Upper lobe of right lung (tissue), 1 donor: ENCODE data around the gene FGF13. TPM values are rescaled to one million over a fixed set of nuclear protein-coding genes. Genes with fewer than 3 reads are reported as not detected.
A peak's percentile ranks its signal among the peaks of the same experiment; 100 is the strongest.

Experiments
- ATAC-seq: fragments of 200-7000 bp; cut with Tn5 transposase; one replicate; pipeline ENCODE4 v1.9.1; 2020; ENCODE audit warnings: mild to moderate bottlenecking, moderate library complexity
- DNase-seq: peaks from one replicate; pipeline ENCODE4 v3.0.0-alpha.2; 2020
- H3K27ac ChIP-seq: fragments of 200-600 bp; one replicate; pipeline ENCODE4 v1.8.0; 2022
- H3K27me3 ChIP-seq: fragments of 200-600 bp; one replicate; pipeline ENCODE4 v1.8.0; 2022; ENCODE audit warnings: mild to moderate bottlenecking
- H3K36me3 ChIP-seq: fragments of 200-600 bp; one replicate; pipeline ENCODE4 v1.8.0; 2022
- H3K4me1 ChIP-seq: fragments of 200-600 bp; one replicate; pipeline ENCODE4 v1.8.0; 2022
- H3K4me3 ChIP-seq: fragments of 200-600 bp; one replicate; pipeline ENCODE4 v1.8.0; 2022; ENCODE audit warnings: mild to moderate bottlenecking
- H3K9me3 ChIP-seq: fragments of 200-600 bp; one replicate; pipeline ENCODE4 v1.8.0; 2022
- CTCF ChIP-seq: fragments of 200-600 bp; IDR thresholded peaks from one replicate; pipeline ENCODE4 v1.8.0; 2022; ENCODE audit warnings: antibody characterized with exemption
- intact Hi-C: fragments of 100-400 bp; cut with DNase I; formaldehyde crosslinking; loops from one replicate; pipeline ENCODE4 v1.11.0; 2022
- long read RNA-seq: library from polyadenylated mRNA; unstranded; transcript quantifications from one replicate; pipeline ENCODE4 v2.0.0, GENCODE V29; 2021
- total RNA-seq: library from RNA; stranded (reverse); fragmentation: NEBNext Ultra II Directional; extraction: Animal tissue kit (Norgen Biotek cat#: 25700); gene quantifications from one replicate; pipeline ENCODE4 v1.2.1, GENCODE V29; 2021
- donor health status: DM: no; HTN: yes; CAD: no; lungs with severe emphysema.

Gene FGF13
- 3.2 TPM for total RNA-seq
- long read RNA-seq, full-length matches to known transcripts: 8 of 9 reads
- long read RNA-seq, partial matches to known transcripts: 0 of 9 reads
- long read RNA-seq, other reads (novel, unspliced or antisense): 1 of 9 reads

GRCh38 chrX:138711399-138712347, at the start of gene FGF13:
Gene FGF13, minus strand, starts transcription at chrX:138711717. Its CDS starts 714 bp downstream, at chrX:138711003.
- DNase-seq: peak; percentile 49
- no peaks in the 10 kb centered on the region for H3K27me3 ChIP-seq
- peak; percentile 53 for ATAC-seq

DNA sequence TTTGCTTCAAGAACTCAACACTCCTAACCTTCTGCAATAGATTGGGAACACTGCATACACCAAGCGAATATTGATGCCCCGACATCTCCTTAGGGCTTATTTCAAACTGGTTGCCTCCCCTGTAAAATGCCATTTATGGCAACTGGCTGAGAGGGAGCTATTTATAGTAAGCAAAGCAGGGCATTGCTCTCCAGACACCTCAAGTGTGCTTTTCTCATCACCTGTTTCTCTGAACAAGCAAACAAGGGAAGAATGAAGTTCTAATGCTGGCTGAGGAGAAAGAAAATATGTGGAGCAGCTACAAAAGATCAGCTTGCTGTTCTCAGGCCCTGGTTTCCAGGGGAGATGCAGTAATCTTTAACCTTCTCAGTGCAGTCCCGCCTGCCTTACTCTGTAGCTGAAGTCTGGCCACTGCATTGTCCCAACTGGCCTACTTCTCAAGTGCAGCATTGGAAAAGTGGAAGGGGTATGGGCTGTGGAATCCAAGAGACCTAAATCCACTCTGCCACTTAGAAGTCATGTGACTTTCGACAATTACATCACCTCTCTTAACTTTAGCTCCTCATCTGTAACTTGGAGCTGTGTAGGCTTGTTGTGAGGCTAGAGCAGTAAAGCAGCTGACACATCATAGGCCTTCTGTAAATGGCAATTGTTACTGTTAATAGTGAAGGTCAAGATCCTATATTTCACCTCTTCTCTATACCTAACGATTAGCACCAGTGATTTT, 47.9 kb upstream of the FGF13 start:
- intact Hi-C loops: no loop called here
- no peak for TF ChIP-seq CTCF
- ATAC-seq (peak; percentile 34), DNase-seq (no peak)
- H3K9me3 ChIP-seq: no peaks in the 10 kb centered on the region
- H3K4me1 ChIP-seq: no peaks in the 10 kb centered on the region
- H3K36me3 ChIP-seq: no peaks in the 10 kb centered on the region
- no peaks in the 10 kb centered on the region for H3K27me3 ChIP-seq
- no peak overlapping the region for H3K27ac ChIP-seq
- no peak overlapping the region for H3K4me3 ChIP-seq

More at GRCh38 chrX:138711399-138712347, at the start of gene FGF13:
- H3K27ac ChIP-seq: no peak within 1 kb of the TSS
- peak; percentile 16 for TF ChIP-seq CTCF
- H3K4me1 ChIP-seq: no peaks in the 10 kb centered on the region
- H3K4me3 ChIP-seq: peak within 1 kb of the TSS; percentile 44
- intact Hi-C loops: no loop called here
- no peaks in the 10 kb centered on the region for H3K36me3 ChIP-seq
- H3K9me3 ChIP-seq: no peaks in the 10 kb centered on the region

- TF ChIP-seq CTCF: peak; percentile 15
- no peak for DNase-seq
Measured at GRCh38 chrX:138756234-138756633, 44.7 kb upstream of the FGF13 start.

DNA sequence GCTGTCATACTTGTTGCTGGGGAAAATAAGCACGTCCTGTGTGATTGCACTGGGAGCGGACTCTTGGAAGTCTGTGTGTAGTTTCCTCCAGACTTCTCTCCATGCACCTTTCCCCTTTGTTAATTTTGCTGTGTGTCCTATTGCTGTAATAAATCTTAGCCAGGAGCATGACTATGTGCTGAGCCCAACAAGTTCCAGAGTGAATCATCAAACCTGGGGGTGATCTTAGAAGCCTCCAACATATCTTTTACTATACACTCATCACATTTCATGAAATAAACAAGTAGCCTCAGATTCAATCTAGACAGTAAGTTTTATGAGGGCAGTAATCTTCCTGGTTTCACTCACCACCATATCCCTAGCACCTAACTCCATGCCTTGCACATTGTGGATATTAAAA, 43.3 kb upstream of the FGF13 start:
- Histone ChIP-seq H3K27me3 (no peaks in the 10 kb centered on the region), H3K27ac (no peak overlapping the region), H3K36me3 (no peaks in the 10 kb centered on the region), H3K4me3 (no peak overlapping the region), H3K9me3 (no peaks in the 10 kb centered on the region), H3K4me1 (no peaks in the 10 kb centered on the region)
- ATAC-seq (no peak), DNase-seq (no peak)
- intact Hi-C loops: no loop called here
- TF ChIP-seq CTCF: no peak

More at GRCh38 chrX:138756234-138756633, 44.7 kb upstream of the FGF13 start:
- H3K27me3 ChIP-seq: no peaks in the 10 kb centered on the region
- intact Hi-C loops: no loop called here
- H3K27ac ChIP-seq: no peak overlapping the region
- H3K4me1 ChIP-seq: no peaks in the 10 kb centered on the region
- no peaks in the 10 kb centered on the region for H3K9me3 ChIP-seq
- peak; percentile 64 for ATAC-seq
- no peaks in the 10 kb centered on the region for H3K36me3 ChIP-seq
- H3K4me3 ChIP-seq: no peak overlapping the region

GRCh38 chrX:138748480-138748879, 37.0 kb upstream of the FGF13 start:
- peak; percentile 43 for TF ChIP-seq CTCF

More at GRCh38 chrX:138748480-138748879, 37.0 kb upstream of the FGF13 start:
- DNase-seq: no peak
- Histone ChIP-seq H3K9me3 (no peaks in the 10 kb centered on the region), H3K27ac (no peak overlapping the region), H3K4me1 (no peaks in the 10 kb centered on the region), H3K27me3 (no peaks in the 10 kb centered on the region), H3K36me3 (no peaks in the 10 kb centered on the region), H3K4me3 (no peak overlapping the region)
- no peak for ATAC-seq
- intact Hi-C loops: no loop called here
